ENCODE data around the gene CDC42BPB.

DNA sequence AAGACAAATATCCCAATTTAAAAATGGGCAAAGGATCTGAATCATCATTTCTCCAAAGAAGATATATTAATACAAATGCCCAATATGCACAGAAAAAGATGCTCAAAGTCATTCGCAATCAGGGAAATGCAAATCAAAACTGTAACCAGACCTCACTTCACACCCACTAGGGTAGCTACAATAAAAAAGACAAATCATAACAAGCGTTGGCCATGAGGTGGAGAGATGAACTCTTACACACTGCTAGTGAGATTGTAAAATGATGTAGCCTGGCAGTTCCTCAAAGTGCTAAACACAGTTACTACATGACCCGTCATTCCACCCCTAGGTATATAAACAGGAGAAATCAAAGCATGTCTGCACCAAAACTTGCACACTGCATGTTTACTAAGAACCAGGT is 30.4 kb downstream of the CDC42BPB start:
- TF ChIP-seq, protein P1, sequence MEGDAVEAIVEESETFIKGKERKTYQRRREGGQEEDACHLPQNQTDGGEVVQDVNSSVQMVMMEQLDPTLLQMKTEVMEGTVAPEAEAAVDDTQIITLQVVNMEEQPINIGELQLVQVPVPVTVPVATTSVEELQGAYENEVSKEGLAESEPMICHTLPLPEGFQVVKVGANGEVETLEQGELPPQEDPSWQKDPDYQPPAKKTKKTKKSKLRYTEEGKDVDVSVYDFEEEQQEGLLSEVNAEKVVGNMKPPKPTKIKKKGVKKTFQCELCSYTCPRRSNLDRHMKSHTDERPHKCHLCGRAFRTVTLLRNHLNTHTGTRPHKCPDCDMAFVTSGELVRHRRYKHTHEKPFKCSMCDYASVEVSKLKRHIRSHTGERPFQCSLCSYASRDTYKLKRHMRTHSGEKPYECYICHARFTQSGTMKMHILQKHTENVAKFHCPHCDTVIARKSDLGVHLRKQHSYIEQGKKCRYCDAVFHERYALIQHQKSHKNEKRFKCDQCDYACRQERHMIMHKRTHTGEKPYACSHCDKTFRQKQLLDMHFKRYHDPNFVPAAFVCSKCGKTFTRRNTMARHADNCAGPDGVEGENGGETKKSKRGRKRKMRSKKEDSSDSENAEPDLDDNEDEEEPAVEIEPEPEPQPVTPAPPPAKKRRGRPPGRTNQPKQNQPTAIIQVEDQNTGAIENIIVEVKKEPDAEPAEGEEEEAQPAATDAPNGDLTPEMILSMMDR (optimal IDR thresholded peaks at IDR 0.05 in 1 of 3, IDR thresholded peaks at IDR 0.05 in 1 of 3, conservative IDR thresholded peaks at IDR 0.05 in 1 of 3; ENCODE audit: extremely low read depth in 1 of 3, insufficient read depth in 2 of 3, low read length in 3 of 3): no peak
- TF ChIP-seq EZH2 (IDR thresholded peaks at IDR 0.05; ENCODE audit: low read length): no peak
